Nephron progenitor cell (in vitro differentiated cells): ENCODE measurements around the gene PPP4R1.

Experiments
- DNase-seq: peaks from one replicate; pipeline ENCODE4 v3.0.0; 2021
- H3K27ac Mint-ChIP-seq: 2 replicates; pipeline ENCODE4 v1.8.0; 2021; ENCODE audit warnings: mild to moderate bottlenecking, moderate library complexity, mixed read lengths
- H3K27me3 Mint-ChIP-seq: 2 replicates; pipeline ENCODE4 v1.8.0; 2021; ENCODE audit warnings: mild to moderate bottlenecking, low read depth, mixed read lengths; ENCODE audit not compliant: poor library complexity
- H3K36me3 Mint-ChIP-seq: 2 replicates; pipeline ENCODE4 v1.8.0; 2021; ENCODE audit warnings: low read depth, mixed read lengths
- H3K4me1 Mint-ChIP-seq: 2 replicates; pipeline ENCODE4 v1.8.0; 2021; ENCODE audit warnings: mixed read lengths
- H3K4me3 Mint-ChIP-seq: 2 replicates; pipeline ENCODE4 v1.8.0; 2021; ENCODE audit warnings: mild to moderate bottlenecking, moderate library complexity, mixed read lengths
- H3K9me3 Mint-ChIP-seq: 2 replicates; pipeline ENCODE4 v1.8.0; 2021; ENCODE audit warnings: mild to moderate bottlenecking, moderate library complexity, mixed read lengths
- TF ChIP-seq, protein P1 (sequence below): fragments of 200-600 bp; sonication (generic); IDR thresholded peaks from 2 replicates; pipeline ENCODE4 v1.5.0; 2021; ENCODE audit warnings: antibody characterized with exemption

The PPP4R1 gene

DNA sequence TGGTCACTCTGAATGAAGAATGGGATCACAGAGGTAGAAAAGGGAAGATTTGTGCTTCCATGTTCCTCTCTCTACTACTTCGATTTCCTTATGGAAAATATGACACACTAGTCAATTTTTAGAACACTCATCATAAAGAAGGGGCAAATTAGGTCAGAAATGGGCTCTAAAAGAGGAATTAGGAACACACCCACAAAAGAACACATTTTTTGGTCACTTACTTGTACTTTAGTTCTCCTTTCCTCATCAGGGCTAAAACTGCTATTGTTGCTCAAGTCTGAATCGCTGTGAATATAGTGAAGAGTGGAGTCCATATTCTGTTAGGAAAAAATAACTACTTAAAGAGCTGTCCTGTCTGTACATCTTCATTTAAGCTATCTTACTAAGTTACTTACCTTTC is 52.6 kb downstream of the PPP4R1 start:
- Mint-ChIP-seq H3K27me3 (peaks cover 5% of the 10 kb centered on the region), H3K4me3 (no peak overlapping the region), H3K4me1 (peaks cover 11% of the 10 kb centered on the region), H3K27ac (no peak overlapping the region), H3K36me3 (peaks cover 76% of the 10 kb centered on the region), H3K9me3 (no peaks in the 10 kb centered on the region)
- DNase-seq: no peak
- TF ChIP-seq, protein P1, sequence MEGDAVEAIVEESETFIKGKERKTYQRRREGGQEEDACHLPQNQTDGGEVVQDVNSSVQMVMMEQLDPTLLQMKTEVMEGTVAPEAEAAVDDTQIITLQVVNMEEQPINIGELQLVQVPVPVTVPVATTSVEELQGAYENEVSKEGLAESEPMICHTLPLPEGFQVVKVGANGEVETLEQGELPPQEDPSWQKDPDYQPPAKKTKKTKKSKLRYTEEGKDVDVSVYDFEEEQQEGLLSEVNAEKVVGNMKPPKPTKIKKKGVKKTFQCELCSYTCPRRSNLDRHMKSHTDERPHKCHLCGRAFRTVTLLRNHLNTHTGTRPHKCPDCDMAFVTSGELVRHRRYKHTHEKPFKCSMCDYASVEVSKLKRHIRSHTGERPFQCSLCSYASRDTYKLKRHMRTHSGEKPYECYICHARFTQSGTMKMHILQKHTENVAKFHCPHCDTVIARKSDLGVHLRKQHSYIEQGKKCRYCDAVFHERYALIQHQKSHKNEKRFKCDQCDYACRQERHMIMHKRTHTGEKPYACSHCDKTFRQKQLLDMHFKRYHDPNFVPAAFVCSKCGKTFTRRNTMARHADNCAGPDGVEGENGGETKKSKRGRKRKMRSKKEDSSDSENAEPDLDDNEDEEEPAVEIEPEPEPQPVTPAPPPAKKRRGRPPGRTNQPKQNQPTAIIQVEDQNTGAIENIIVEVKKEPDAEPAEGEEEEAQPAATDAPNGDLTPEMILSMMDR: no peak

DNA sequence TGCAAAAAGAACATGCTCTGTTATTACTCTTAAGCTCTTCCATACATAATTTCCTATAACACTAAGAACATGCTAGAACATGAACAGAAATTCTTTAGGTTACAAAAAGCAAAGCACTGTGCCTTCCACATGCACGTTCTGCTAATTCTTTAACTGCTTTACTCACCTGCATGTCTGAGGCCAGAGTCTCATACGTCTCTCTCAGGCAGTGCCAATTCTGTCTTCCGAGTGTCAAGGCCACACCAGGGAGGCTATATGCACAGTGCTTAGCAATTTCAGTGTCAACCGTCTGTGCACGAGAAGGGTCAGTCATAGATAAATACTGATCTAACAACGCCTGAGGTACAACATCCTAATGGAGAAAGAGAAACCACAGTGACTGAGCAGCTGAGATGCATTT is 55.1 kb downstream of the PPP4R1 start:
- Mint-ChIP-seq H3K4me1 (peaks cover 11% of the 10 kb centered on the region), H3K27ac (peak overlapping the region; percentile 94), H3K9me3 (peaks cover 5% of the 10 kb centered on the region), H3K27me3 (peaks cover 5% of the 10 kb centered on the region), H3K36me3 (peaks cover 94% of the 10 kb centered on the region), H3K4me3 (no peak overlapping the region)
- no peak for DNase-seq
- TF ChIP-seq, protein P1: no peak

DNA sequence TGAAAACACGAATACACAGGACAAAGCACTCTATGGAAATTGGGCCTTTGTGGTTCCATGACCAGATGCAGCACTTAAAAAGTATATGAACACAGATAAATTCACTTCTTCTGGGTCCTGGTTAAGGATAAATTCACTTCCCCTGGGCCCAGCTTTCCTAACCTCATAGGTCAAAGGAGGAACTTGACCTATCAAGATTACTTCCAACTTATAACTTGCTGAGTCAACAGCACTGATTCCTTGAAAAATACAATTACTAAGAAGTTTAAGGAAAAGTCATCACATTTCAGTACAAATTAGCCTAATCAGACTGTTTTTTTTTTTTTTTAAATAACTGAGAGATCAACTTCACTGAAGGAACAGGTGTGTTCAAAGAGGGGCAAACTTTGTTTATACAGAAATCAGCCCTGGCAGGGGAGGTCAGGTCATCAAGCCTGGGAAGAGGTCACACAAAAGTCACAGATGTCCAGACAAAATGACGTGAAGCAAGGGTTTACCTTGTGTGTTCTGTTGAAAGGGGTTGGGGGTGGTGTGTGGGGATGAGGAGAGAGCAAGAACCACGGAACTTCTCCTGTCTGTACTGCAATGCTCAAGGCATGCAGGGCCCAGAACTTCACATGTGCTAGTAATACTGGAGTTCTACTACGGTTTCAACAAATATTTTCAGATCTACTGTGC is 55.8 kb downstream of the PPP4R1 start:
- Mint-ChIP-seq H3K27ac (peak overlapping the region; percentile 72), H3K27me3 (peaks cover 5% of the 10 kb centered on the region), H3K36me3 (peaks cover 94% of the 10 kb centered on the region), H3K4me3 (no peak overlapping the region), H3K4me1 (peaks cover 11% of the 10 kb centered on the region), H3K9me3 (peaks cover 9% of the 10 kb centered on the region)
- TF ChIP-seq, protein P1: no peak
- DNase-seq: no peak

DNA sequence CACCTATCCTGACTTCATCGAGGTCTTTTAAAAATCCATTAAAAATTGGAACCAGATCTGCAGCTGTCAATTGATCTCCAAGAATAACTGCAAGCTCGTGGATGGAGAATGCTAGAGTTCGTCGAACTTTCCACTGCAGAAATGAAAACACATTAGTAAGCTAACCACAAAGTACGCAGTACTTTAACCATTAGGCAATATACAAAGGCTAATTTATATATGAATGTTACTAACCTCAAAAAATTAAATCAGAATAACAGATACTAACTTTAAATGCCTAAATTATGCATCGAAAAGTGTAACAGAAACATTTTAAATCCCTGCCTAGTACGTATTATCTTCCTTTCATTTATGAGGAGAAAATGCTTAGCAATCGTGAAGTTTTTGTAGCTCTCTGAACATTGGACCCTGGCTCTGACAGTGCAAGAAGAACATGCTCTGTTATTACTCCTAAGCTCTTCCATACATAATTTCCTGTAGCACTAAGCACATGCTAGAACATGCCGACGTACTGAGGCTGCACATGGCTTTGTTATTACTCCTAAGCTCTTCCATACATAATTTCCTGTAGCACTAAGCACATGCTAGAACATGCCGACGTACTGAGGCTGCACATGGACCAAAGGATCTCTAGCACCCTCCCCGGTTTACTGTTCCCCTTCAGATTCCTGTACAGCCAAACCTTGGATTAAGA is 57.0 kb downstream of the PPP4R1 start:
- TF ChIP-seq, protein P1: no peak
- peaks cover 94% of the 10 kb centered on the region for H3K36me3 Mint-ChIP-seq

DNA sequence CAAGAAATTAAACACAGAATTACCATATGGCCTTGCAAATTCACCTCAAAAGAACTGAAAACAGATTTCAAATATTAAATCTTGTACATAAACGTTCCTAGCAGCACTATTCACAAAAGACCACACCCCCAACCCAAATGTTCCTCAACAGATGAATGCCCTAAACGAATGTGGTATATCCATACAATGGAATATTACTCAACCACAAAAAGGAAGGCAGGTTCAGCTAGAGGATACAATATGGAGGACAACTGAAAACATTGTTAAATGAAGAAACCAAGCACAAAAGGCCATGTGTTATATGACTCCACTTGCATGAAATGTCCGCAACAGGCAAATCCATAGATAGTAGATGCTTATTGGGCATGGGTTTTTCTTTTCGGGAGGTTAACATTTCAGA is 61.7 kb downstream of the PPP4R1 start:
- Mint-ChIP-seq H3K36me3 (peaks cover 97% of the 10 kb centered on the region), H3K27ac (no peak overlapping the region), H3K9me3 (peaks cover 25% of the 10 kb centered on the region), H3K27me3 (no peaks in the 10 kb centered on the region), H3K4me3 (no peak overlapping the region), H3K4me1 (no peaks in the 10 kb centered on the region)
- no peak for DNase-seq
- TF ChIP-seq, protein P1: no peak

More for the DNA sequence above, 57.0 kb downstream of the PPP4R1 start:
- H3K9me3 Mint-ChIP-seq: peaks cover 20% of the 10 kb centered on the region
- no peak for DNase-seq
- H3K4me1 Mint-ChIP-seq: peaks cover 11% of the 10 kb centered on the region
- peaks cover 5% of the 10 kb centered on the region for H3K27me3 Mint-ChIP-seq
- no peak overlapping the region for H3K4me3 Mint-ChIP-seq
- H3K27ac Mint-ChIP-seq: peak overlapping the region; percentile 3
